ENCODE measurements around the gene NPIPB8. TPM values are rescaled to one million over a fixed set of nuclear protein-coding genes. Genes with fewer than 3 reads are reported as not detected.
"Not testable (repeated sequence)": the region's sequence is repeated elsewhere in the genome, so short reads cannot be mapped to it uniquely, and the experiment has no call there.

NPIPB8 gene
- total RNA-seq, 1 experiment from 2014 or later = not detected

DNA sequence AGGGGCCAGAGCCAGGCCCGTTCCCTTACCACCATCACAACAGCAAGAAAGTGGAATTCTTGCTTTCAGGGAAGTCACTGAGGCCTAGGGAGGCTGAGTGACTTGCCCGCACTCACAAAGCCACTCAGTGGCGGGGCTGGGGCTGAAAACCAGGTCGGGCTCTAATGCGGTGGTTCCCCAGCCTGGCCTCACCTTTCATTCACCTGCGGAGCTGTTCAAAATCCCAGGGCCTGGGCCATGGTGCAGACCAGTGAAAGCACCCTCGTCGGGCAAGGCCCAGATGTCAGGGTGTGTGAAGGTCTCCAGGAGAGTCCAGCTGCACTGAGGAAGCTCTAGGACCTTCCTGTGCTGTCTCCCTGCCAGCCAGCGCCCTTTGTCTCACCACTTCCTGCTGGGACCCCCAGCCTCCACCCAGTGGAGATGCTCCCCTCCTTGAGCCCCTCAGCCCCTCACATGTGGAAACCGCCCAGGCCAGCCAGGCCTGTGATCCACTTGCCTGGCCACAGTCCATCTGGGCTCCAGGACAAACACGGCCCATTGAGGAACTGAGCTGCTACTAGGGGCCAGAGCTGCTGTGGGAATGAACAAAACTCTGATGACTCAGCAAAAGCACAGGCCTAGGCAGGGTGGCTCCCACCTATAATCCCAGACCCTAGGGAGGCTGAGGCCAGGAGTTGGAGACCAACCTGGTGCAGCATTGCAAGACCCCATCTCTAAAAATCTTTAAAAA, 28.8 kb upstream of the NPIPB8 start:
- BruUV-seq (replicated peaks); intact Hi-C loops (cut with micrococcal nuclease; ENCODE audit: unreplicated experiment); CTCF ChIA-PET; POLR2A ChIA-PET (ENCODE audit: low non-redundant PET); H3K27me3 ChIP-seq (replicated peaks; ENCODE audit: insufficient read depth, low read depth, low read length, poor library complexity); H3K36me3 ChIP-seq (ENCODE audit: insufficient read depth, low read length, poor library complexity, severe bottlenecking); DNase-seq (ENCODE audit: low spot score); H3K9me3 ChIP-seq (ENCODE audit: low read depth, low read length, poor library complexity, severe bottlenecking); H3K4me1 ChIP-seq (ENCODE audit: insufficient read depth, low read length, poor library complexity, severe bottlenecking); H3K27ac ChIP-seq (ENCODE audit: low read depth, low read length, poor library complexity, severe bottlenecking): not testable (repeated sequence)
- peak overlapping the region; percentile 15 for H3K4me3 ChIP-seq (ENCODE audit: low read depth, low read length, poor library complexity, severe bottlenecking)

DNA sequence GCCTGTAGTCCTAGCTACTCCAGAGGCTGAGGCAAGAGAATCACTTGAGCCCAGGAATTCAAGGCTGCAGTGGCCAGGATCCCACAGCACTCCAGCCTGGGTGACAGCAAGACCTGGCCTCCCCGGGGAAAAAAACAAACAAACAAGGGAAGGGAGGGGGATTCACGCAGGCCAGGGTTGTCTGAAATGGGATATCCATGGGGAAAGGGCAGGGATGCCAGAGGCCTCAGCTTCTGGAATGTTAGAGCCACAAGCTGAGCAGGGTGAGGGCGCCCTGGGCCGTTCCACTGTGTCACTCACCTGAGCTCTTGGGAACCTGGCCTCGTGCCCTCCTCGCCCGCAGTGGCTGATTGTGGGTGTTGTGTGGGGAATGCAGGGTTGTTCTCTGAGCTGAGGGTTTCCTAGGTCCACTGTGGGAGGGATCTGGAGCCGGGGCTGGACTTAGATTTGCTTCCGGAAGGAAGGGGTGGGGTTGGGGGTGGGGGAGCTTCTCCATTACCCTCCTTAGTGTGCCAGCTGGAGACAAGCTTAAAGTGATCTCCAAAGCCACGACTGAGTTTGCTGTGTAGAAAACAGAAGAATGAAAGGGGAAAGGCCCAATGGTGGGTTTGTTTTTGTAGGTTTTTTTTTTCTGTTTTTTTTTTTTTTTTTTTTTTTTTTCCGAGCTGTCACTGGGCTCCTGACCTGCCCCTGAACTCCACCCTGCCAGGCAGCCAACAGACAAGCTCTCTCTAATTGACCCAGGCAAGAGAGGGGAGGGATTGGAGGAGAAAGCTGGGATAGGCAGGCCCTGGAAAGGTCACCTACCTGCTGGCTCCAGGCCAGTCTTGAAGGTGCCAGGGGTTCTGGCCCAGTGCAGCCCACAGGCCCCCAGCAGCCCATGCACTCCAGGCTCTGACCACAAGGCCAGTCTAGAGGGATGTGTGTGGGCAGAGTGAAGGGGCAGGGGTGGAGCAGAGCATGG, 28.0 kb upstream of the NPIPB8 start, which contains the start of gene SULT1A1:
TSS of gene SULT1A1 (minus strand) at position 414 of the 964 bp plus-strand sequence. CDS start 1,189 bp downstream, outside the sequence.
- H3K27me3 ChIP-seq (replicated peaks; ENCODE audit: insufficient read depth, low read depth, low read length, poor library complexity) = no peaks in the 10 kb centered on the region
- no peaks in the 10 kb centered on the region for H3K36me3 ChIP-seq (ENCODE audit: insufficient read depth, low read length, poor library complexity, severe bottlenecking)
- H3K9me3 ChIP-seq (ENCODE audit: low read depth, low read length, poor library complexity, severe bottlenecking) = no peaks in the 10 kb centered on the region
- ChIA-PET POLR2A (ENCODE audit: low non-redundant PET) (no interaction called here), CTCF (no interaction called here)
- BruUV-seq (replicated peaks) = no TSS peak
- TF ChIP-seq, protein P1, sequence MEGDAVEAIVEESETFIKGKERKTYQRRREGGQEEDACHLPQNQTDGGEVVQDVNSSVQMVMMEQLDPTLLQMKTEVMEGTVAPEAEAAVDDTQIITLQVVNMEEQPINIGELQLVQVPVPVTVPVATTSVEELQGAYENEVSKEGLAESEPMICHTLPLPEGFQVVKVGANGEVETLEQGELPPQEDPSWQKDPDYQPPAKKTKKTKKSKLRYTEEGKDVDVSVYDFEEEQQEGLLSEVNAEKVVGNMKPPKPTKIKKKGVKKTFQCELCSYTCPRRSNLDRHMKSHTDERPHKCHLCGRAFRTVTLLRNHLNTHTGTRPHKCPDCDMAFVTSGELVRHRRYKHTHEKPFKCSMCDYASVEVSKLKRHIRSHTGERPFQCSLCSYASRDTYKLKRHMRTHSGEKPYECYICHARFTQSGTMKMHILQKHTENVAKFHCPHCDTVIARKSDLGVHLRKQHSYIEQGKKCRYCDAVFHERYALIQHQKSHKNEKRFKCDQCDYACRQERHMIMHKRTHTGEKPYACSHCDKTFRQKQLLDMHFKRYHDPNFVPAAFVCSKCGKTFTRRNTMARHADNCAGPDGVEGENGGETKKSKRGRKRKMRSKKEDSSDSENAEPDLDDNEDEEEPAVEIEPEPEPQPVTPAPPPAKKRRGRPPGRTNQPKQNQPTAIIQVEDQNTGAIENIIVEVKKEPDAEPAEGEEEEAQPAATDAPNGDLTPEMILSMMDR (conservative IDR thresholded peaks at IDR 0.05; ENCODE audit: low read depth, low read length) = no peak
- no peak for TF ChIP-seq EZH2 (IDR thresholded peaks at IDR 0.05; ENCODE audit: borderline replicate concordance, low read depth, low read length, poor library complexity, severe bottlenecking)
- peak; percentile 33 for DNase-seq (ENCODE audit: low spot score)
- H3K27ac ChIP-seq (ENCODE audit: low read depth, low read length, poor library complexity, severe bottlenecking) = no peak within 1 kb of the TSS
- H3K4me3 ChIP-seq (ENCODE audit: low read depth, low read length, poor library complexity, severe bottlenecking) = peak within 1 kb of the TSS; percentile 15
- intact Hi-C loops (cut with micrococcal nuclease; ENCODE audit: unreplicated experiment) = no loop called here
- H3K4me1 ChIP-seq (ENCODE audit: insufficient read depth, low read length, poor library complexity, severe bottlenecking) = no peaks in the 10 kb centered on the region

DNA sequence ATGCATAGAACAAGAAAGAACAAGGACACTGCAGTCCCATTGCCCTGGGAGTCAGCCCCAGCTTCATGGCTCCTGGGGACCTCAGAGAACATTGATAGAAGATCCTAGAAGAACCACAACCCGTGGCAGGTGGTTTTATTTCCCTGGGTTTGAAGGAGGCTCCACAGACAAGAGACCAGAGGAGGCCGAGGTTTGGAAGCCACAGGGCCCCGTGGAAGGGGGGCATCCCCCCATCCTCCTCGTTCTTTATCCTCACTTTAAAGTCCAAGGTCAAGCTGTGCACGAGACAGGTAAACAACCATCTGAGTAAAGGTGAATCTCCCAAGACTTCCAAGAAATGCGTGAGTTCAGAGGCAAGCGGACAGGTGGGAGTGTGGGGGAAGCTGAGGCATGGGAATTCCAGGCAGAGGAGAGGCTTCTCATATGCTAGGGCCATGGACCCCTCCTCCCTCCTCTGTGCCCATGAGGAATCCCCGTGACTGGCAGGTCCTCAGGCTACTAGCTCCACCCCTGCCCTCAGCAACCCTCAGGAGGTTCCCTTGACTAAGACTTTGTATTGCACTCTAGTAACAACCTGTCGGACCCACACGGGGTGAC, 27.2 kb upstream of the NPIPB8 start:
- no TSS peak for BruUV-seq (replicated peaks)
- no peak overlapping the region for H3K27ac ChIP-seq (ENCODE audit: low read depth, low read length, poor library complexity, severe bottlenecking)
- H3K9me3 ChIP-seq (ENCODE audit: low read depth, low read length, poor library complexity, severe bottlenecking) = no peaks in the 10 kb centered on the region
- DNase-seq (ENCODE audit: low spot score) = no peak
- intact Hi-C loops (cut with micrococcal nuclease; ENCODE audit: unreplicated experiment) = no loop called here
- TF ChIP-seq, protein P1 (conservative IDR thresholded peaks at IDR 0.05; ENCODE audit: low read depth, low read length) = no peak
- no peak for TF ChIP-seq EZH2 (IDR thresholded peaks at IDR 0.05; ENCODE audit: borderline replicate concordance, low read depth, low read length, poor library complexity, severe bottlenecking)
- H3K36me3 ChIP-seq (ENCODE audit: insufficient read depth, low read length, poor library complexity, severe bottlenecking) = no peaks in the 10 kb centered on the region
- ChIA-PET POLR2A (ENCODE audit: low non-redundant PET) (no interaction called here), CTCF (interaction anchor here (0.6 kb wide), 1 partner anchor 40 kb away, joined by 3 read pairs; no protein-coding TSS in a partner anchor)
- no peaks in the 10 kb centered on the region for H3K27me3 ChIP-seq (replicated peaks; ENCODE audit: insufficient read depth, low read depth, low read length, poor library complexity)
- H3K4me1 ChIP-seq (ENCODE audit: insufficient read depth, low read length, poor library complexity, severe bottlenecking) = no peaks in the 10 kb centered on the region
- H3K4me3 ChIP-seq (ENCODE audit: low read depth, low read length, poor library complexity, severe bottlenecking) = no peak overlapping the region

DNA sequence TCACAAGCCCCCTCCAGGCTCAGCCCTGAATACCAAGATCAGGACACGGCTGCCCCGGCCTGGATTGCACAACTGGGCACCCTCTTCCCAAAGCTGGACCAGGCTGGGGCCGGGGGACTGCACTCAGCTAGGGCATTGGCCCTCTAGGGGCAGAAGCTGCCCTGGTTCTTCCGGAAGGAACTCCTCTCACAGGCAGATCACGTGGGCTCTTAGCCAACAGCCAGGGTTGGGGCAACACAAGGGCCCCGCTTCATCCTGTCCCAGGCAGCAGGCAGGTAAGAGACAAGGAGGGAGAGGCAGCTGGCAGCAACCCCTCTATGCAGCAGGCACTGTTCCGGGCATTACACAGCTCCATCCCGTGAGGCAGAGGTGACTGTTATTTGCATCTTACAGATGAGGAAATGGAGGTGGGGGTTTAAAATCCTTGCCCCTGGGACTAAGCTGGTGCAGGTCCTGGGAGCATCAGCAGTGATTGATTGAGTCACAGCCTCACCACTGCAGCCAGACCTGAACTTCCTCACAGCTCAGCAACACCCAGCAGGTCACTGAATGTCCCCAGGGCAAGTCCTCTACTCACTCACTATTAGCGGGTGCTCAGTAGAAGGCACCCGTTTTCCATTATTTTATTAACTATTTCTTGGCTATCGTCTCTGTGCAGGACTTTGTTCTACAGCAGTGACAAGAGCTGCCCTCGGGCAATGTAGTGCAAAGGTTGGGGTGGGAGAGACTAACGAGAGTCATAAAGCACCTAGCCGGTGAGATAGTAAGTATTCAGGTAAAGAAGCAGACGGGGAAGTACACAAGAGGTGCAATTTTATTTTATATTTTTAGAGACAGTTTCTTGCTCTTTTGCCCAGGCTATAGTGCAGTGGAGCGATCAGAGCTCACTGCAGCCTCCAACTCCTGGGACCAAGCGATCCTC, 25.2 kb upstream of the NPIPB8 start:
- intact Hi-C loops (cut with micrococcal nuclease; ENCODE audit: unreplicated experiment); POLR2A ChIA-PET (ENCODE audit: low non-redundant PET); H3K36me3 ChIP-seq (ENCODE audit: insufficient read depth, low read length, poor library complexity, severe bottlenecking); BruUV-seq (replicated peaks); DNase-seq (ENCODE audit: low spot score); H3K4me3 ChIP-seq (ENCODE audit: low read depth, low read length, poor library complexity, severe bottlenecking); H3K27me3 ChIP-seq (replicated peaks; ENCODE audit: insufficient read depth, low read depth, low read length, poor library complexity); H3K4me1 ChIP-seq (ENCODE audit: insufficient read depth, low read length, poor library complexity, severe bottlenecking); H3K9me3 ChIP-seq (ENCODE audit: low read depth, low read length, poor library complexity, severe bottlenecking); CTCF ChIA-PET; H3K27ac ChIP-seq (ENCODE audit: low read depth, low read length, poor library complexity, severe bottlenecking): not testable (repeated sequence)

DNA sequence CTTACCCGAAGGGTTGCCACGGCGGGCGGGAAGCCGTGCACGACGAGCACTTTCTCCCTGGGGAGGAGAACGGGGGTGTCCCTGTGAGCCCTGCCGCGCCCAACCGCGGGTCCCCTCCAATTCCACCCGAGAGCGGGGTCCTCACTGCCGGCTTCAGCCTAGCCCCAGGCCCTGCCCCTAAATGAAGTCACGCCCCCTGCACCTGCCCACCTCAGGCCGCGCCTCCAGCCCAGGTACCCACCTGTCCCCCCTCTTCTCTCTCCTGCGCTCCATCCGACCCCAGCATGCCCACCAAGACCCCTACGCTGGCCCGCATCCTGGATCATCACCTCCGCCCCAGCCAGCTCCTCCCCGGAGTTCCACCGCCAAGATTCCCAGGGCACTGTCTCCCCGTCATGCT, 24.0 kb upstream of the NPIPB8 start:
- H3K36me3 ChIP-seq (ENCODE audit: insufficient read depth, low read length, poor library complexity, severe bottlenecking); intact Hi-C loops (cut with micrococcal nuclease; ENCODE audit: unreplicated experiment); POLR2A ChIA-PET (ENCODE audit: low non-redundant PET); DNase-seq (ENCODE audit: low spot score); H3K27me3 ChIP-seq (replicated peaks; ENCODE audit: insufficient read depth, low read depth, low read length, poor library complexity); H3K9me3 ChIP-seq (ENCODE audit: low read depth, low read length, poor library complexity, severe bottlenecking); H3K27ac ChIP-seq (ENCODE audit: low read depth, low read length, poor library complexity, severe bottlenecking); BruUV-seq (replicated peaks); CTCF ChIA-PET; H3K4me1 ChIP-seq (ENCODE audit: insufficient read depth, low read length, poor library complexity, severe bottlenecking); H3K4me3 ChIP-seq (ENCODE audit: low read depth, low read length, poor library complexity, severe bottlenecking): not testable (repeated sequence)

Measured in A673 (cell line).